ENCODE measurements around the gene ADAMTS17.

The ADAMTS17 gene

DNA sequence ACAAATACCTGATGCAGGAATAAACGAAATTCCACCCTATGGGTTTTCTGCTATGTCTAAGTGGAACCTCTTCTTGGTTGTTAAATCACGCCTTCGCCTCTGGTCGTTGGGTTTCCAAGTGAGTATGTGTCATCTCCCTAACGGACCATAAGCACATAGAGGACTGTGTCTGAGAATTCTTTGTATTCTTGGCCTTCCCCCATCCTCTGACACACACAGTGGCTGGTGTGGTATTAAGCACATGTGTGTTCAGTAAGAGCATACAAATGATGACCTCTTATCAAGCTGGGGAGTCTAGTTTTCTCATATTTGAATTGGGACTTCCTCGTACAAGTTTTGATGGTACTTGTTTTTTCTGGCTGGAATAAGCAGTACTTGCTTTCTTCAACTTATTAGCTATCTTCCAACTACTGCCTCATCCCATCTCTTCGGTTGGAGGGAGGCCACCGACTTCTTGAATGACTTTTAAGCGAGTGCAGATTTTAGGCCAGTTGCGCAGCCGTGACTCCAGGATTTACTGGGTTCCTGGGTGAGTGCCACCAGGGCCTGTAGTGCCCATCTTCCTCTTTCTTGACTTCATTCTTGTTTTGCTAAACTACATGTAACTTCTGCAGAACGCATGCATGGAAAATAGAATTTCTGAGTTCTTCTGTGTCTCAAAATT, 240.2 kb downstream of the ADAMTS17 start:
- Histone ChIP-seq H3K9me2 (replicated peaks; ENCODE audit: control insufficient read depth, low read length) (no peaks in the 10 kb centered on the region), H3K36me3 (ENCODE audit: control insufficient read depth, low read length) (no peaks in the 10 kb centered on the region), H3K9me3 (ENCODE audit: control insufficient read depth, insufficient read depth, low read length) (no peaks in the 10 kb centered on the region), H3K27ac (ENCODE audit: low read depth, low read length) (no peak overlapping the region), H3F3A (ENCODE audit: control insufficient read depth, insufficient read depth) (no peaks in the 10 kb centered on the region), H3K4me2 (ENCODE audit: low read length) (no peak overlapping the region), H4K20me1 (ENCODE audit: control insufficient read depth, insufficient read depth, low read depth, low read length) (no peaks in the 10 kb centered on the region), H3K4me1 (ENCODE audit: control insufficient read depth, low read length) (no peaks in the 10 kb centered on the region), H3K27me3 (ENCODE audit: control insufficient read depth, low read length) (no peaks in the 10 kb centered on the region), H3K4me3 (ENCODE audit: low read length) (no peak overlapping the region), H3K79me2 (ENCODE audit: control insufficient read depth, low read length) (no peaks in the 10 kb centered on the region)
- TF ChIP-seq, protein P1, sequence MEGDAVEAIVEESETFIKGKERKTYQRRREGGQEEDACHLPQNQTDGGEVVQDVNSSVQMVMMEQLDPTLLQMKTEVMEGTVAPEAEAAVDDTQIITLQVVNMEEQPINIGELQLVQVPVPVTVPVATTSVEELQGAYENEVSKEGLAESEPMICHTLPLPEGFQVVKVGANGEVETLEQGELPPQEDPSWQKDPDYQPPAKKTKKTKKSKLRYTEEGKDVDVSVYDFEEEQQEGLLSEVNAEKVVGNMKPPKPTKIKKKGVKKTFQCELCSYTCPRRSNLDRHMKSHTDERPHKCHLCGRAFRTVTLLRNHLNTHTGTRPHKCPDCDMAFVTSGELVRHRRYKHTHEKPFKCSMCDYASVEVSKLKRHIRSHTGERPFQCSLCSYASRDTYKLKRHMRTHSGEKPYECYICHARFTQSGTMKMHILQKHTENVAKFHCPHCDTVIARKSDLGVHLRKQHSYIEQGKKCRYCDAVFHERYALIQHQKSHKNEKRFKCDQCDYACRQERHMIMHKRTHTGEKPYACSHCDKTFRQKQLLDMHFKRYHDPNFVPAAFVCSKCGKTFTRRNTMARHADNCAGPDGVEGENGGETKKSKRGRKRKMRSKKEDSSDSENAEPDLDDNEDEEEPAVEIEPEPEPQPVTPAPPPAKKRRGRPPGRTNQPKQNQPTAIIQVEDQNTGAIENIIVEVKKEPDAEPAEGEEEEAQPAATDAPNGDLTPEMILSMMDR (IDR thresholded peaks at IDR 0.05; ENCODE audit: low read depth, low read length, poor library complexity, severe bottlenecking) = no peak
- TF ChIP-seq EZH2phosphoT487 (IDR thresholded peaks at IDR 0.05; ENCODE audit: borderline replicate concordance, low read length) = no peak

DNA sequence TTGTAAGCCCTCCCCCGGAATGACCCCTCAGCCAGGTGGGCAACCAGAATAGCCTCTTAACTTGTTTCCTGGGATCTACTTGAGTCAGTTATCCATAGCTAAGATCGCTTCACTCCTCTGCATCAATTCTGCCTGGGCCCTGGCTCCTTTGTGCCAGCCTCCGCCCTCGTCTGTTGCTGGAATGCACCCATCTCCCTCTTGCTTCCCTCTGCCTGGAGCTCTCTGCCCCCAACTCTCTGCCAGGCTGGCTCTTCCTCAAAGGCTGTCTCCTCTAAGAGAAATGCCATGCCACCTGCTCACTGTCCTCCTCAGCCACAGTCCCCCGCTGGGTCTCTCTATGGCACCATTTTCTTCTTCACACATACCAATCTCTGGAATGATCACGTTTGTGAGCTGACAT, 240.8 kb downstream of the ADAMTS17 start:
- no peak overlapping the region for H3K4me2 ChIP-seq (ENCODE audit: low read length)
- H3K9me3 ChIP-seq (ENCODE audit: control insufficient read depth, insufficient read depth, low read length) = no peaks in the 10 kb centered on the region
- TF ChIP-seq EZH2phosphoT487 (IDR thresholded peaks at IDR 0.05; ENCODE audit: borderline replicate concordance, low read length) = no peak
- no peaks in the 10 kb centered on the region for H3K36me3 ChIP-seq (ENCODE audit: control insufficient read depth, low read length)
- no peaks in the 10 kb centered on the region for H3K9me2 ChIP-seq (replicated peaks; ENCODE audit: control insufficient read depth, low read length)
- H3K27me3 ChIP-seq (ENCODE audit: control insufficient read depth, low read length) = no peaks in the 10 kb centered on the region
- H3K4me1 ChIP-seq (ENCODE audit: control insufficient read depth, low read length) = no peaks in the 10 kb centered on the region
- H3K79me2 ChIP-seq (ENCODE audit: control insufficient read depth, low read length) = no peaks in the 10 kb centered on the region
- no peaks in the 10 kb centered on the region for H3F3A ChIP-seq (ENCODE audit: control insufficient read depth, insufficient read depth)
- H3K27ac ChIP-seq (ENCODE audit: low read depth, low read length) = no peak overlapping the region
- no peak overlapping the region for H3K4me3 ChIP-seq (ENCODE audit: low read length)
- no peaks in the 10 kb centered on the region for H4K20me1 ChIP-seq (ENCODE audit: control insufficient read depth, insufficient read depth, low read depth, low read length)

DNA sequence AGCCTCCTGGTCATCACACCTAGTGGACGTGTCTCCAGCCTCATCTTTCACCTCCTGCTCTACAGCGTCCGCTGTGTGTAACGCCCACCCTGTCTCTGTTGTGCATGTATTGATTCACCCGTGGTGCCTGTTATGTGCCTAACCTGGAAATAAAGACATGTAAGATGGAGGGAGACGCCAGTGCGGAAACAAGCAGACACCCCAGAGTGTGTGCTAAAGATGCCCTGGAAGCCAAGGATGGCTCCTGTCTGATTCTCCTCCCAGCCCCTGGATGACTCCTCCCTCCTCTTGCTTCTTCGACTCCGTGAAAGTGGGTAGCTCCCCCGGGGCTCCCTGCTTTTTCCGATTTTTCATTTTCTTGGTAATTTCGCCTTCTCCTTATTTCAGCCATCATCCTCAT, 241.8 kb downstream of the ADAMTS17 start:
- no peaks in the 10 kb centered on the region for H3K79me2 ChIP-seq (ENCODE audit: control insufficient read depth, low read length)
- no peaks in the 10 kb centered on the region for H3F3A ChIP-seq (ENCODE audit: control insufficient read depth, insufficient read depth)
- no peak overlapping the region for H3K4me2 ChIP-seq (ENCODE audit: low read length)
- H3K36me3 ChIP-seq (ENCODE audit: control insufficient read depth, low read length) = no peaks in the 10 kb centered on the region
- H3K4me1 ChIP-seq (ENCODE audit: control insufficient read depth, low read length) = no peaks in the 10 kb centered on the region
- no peak overlapping the region for H3K27ac ChIP-seq (ENCODE audit: low read depth, low read length)
- no peaks in the 10 kb centered on the region for H4K20me1 ChIP-seq (ENCODE audit: control insufficient read depth, insufficient read depth, low read depth, low read length)
- H3K9me2 ChIP-seq (replicated peaks; ENCODE audit: control insufficient read depth, low read length) = no peaks in the 10 kb centered on the region
- no peaks in the 10 kb centered on the region for H3K27me3 ChIP-seq (ENCODE audit: control insufficient read depth, low read length)
- H3K9me3 ChIP-seq (ENCODE audit: control insufficient read depth, insufficient read depth, low read length) = no peaks in the 10 kb centered on the region
- H3K4me3 ChIP-seq (ENCODE audit: low read length) = no peak overlapping the region
- no peak for TF ChIP-seq EZH2phosphoT487 (IDR thresholded peaks at IDR 0.05; ENCODE audit: borderline replicate concordance, low read length)
- TF ChIP-seq, protein P1 (IDR thresholded peaks at IDR 0.05; ENCODE audit: low read depth, low read length, poor library complexity, severe bottlenecking) = no peak

DNA sequence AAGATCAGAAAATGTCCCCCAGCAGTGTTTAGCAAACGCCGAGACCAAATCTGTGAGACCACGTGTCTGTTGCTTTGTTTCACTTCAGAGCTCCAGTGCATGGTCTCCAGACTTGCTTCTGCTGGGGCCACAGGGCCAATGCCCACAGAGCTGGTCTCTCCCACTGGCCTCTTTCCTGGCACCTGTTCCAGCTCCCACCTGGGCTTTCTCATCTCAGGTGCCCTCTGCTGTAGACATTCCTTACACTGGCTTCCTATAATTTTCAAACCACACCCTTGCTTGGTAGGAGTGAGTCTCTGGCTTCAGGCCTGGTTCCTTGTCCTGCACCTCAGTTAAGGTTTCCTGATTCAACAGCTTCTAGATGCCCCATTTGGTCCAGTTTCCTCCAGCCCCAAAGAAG, 243.1 kb downstream of the ADAMTS17 start:
- H3K9me2 ChIP-seq (replicated peaks; ENCODE audit: control insufficient read depth, low read length) = no peaks in the 10 kb centered on the region
- H3F3A ChIP-seq (ENCODE audit: control insufficient read depth, insufficient read depth) = no peaks in the 10 kb centered on the region
- no peaks in the 10 kb centered on the region for H3K36me3 ChIP-seq (ENCODE audit: control insufficient read depth, low read length)
- TF ChIP-seq, protein P1 (IDR thresholded peaks at IDR 0.05; ENCODE audit: low read depth, low read length, poor library complexity, severe bottlenecking) = no peak
- TF ChIP-seq EZH2phosphoT487 (IDR thresholded peaks at IDR 0.05; ENCODE audit: borderline replicate concordance, low read length) = no peak
- no peaks in the 10 kb centered on the region for H3K79me2 ChIP-seq (ENCODE audit: control insufficient read depth, low read length)
- H3K27ac ChIP-seq (ENCODE audit: low read depth, low read length) = no peak overlapping the region
- no peaks in the 10 kb centered on the region for H3K9me3 ChIP-seq (ENCODE audit: control insufficient read depth, insufficient read depth, low read length)
- no peak overlapping the region for H3K4me3 ChIP-seq (ENCODE audit: low read length)
- no peaks in the 10 kb centered on the region for H3K27me3 ChIP-seq (ENCODE audit: control insufficient read depth, low read length)
- no peaks in the 10 kb centered on the region for H4K20me1 ChIP-seq (ENCODE audit: control insufficient read depth, insufficient read depth, low read depth, low read length)
- no peaks in the 10 kb centered on the region for H3K4me1 ChIP-seq (ENCODE audit: control insufficient read depth, low read length)
- no peak overlapping the region for H3K4me2 ChIP-seq (ENCODE audit: low read length)

All from DOHH2 (cell line).